NCI-H774 (cell line): ENCODE results near the gene CTF1.
"Not testable (repeated sequence)": the region's sequence is repeated elsewhere in the genome, so short reads cannot be mapped to it uniquely, and the experiment has no call there.

Experiments used
- DNase-seq: peaks from one replicate; lab custom pipeline; 2025; lab: John Stamatoyannopoulos, UW

The CTF1 gene, protein sequence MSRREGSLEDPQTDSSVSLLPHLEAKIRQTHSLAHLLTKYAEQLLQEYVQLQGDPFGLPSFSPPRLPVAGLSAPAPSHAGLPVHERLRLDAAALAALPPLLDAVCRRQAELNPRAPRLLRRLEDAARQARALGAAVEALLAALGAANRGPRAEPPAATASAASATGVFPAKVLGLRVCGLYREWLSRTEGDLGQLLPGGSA

GRCh38 chr16:30896261-30896888, at the start of gene CTF1:
Gene CTF1, plus strand, starts transcription at chr16:30896614. Its CDS starts 30 bp downstream, at chr16:30896644.
- peak; percentile 50 for DNase-seq

- DNase-seq = no peak
Observed at GRCh38 chr16:30846649-30847402, 49.6 kb upstream of the CTF1 start.

DNA sequence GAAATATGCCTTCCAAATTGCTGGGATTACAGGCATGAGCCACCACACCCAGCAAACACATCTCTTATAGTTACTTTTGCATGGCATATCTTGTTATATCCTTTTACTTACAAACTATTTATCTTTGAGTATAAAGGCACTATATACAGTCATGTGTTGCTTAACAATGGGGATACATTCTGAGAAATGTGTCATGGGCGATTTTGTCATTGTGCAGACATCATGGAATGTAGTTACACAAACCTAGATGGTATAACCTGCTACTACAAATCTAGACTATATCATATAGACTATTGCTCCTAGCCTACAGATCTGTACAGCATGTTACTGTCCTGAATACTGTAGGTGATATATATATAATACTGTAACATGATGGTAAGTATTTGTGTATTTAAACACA, 46.2 kb upstream of the CTF1 start:
- no peak for DNase-seq

DNA sequence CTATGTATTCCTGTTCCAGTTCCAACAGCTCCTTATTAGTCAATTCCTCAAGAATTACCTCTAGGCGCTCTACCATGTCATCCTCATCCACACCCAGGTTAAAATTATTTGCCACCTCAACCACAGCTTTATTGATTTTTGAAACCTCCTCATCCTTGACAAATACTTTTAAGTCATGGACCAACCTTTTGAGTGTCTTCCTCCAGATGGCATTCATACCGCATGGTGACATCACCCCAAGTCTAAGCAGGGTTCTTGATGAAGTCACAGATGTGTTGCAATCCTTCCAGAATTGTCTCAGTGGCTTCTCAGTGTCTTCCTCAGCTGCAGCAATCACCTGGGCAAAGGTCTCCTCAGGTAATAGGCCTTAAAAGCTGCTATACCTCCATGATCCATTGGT, 42.7 kb upstream of the CTF1 start:
- DNase-seq = no peak

DNA sequence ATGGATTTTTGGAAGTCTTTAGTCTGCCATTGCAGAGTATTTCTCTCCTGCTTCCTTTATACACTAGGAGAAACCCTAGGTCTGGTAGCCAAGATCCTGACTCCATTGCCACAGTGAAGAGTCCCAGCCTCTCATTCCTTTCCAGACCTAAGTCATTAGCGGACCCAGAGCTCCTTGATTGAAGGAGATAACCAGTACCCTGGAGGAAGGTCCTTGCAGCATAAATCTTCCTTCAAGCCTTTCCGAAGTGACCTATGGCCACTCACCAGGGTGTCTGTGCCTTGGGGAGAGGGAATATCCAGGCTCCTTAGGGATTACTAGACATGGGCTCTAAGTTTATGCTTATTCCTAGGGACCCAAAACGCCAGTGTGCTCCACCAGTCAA, 38.3 kb upstream of the CTF1 start:
- no peak for DNase-seq

- DNase-seq = no peak
Observed at GRCh38 chr16:30858829-30859423, 37.5 kb upstream of the CTF1 start.

GRCh38 chr16:30860729-30861128, 35.7 kb upstream of the CTF1 start:
- DNase-seq = not testable (repeated sequence)

- DNase-seq = not testable (repeated sequence)
Observed at GRCh38 chr16:30863178-30863577, 33.2 kb upstream of the CTF1 start.

DNA sequence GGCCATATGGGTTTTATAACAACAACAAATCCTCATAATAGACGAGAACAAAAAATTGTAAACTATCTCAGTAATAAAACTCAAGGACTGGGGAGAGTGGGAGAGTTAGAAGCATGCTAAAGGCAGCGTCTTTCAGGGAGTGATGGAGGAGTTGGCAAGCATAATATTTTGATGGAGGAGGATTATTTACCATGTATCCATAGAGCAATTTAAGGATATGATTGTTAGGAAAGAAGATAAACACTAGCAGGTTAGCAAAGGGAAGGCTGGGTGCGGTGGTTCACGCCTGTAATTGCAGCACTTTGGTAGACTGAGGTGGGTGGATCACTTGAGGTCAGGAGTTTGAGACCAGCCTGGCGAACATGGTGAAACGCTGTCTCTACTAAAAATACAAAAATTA, 30.4 kb upstream of the CTF1 start:
- no peak for DNase-seq

- DNase-seq = no peak
Observed at GRCh38 chr16:30867747-30868146, 28.7 kb upstream of the CTF1 start.

GRCh38 chr16:30870904-30871303, 25.5 kb upstream of the CTF1 start:
- DNase-seq = no peak

GRCh38 chr16:30874244-30874820, 22.1 kb upstream of the CTF1 start:
- no peak for DNase-seq

- DNase-seq = peak; percentile 92
Observed at GRCh38 chr16:30874821-30875717, 21.3 kb upstream of the CTF1 start.

DNA sequence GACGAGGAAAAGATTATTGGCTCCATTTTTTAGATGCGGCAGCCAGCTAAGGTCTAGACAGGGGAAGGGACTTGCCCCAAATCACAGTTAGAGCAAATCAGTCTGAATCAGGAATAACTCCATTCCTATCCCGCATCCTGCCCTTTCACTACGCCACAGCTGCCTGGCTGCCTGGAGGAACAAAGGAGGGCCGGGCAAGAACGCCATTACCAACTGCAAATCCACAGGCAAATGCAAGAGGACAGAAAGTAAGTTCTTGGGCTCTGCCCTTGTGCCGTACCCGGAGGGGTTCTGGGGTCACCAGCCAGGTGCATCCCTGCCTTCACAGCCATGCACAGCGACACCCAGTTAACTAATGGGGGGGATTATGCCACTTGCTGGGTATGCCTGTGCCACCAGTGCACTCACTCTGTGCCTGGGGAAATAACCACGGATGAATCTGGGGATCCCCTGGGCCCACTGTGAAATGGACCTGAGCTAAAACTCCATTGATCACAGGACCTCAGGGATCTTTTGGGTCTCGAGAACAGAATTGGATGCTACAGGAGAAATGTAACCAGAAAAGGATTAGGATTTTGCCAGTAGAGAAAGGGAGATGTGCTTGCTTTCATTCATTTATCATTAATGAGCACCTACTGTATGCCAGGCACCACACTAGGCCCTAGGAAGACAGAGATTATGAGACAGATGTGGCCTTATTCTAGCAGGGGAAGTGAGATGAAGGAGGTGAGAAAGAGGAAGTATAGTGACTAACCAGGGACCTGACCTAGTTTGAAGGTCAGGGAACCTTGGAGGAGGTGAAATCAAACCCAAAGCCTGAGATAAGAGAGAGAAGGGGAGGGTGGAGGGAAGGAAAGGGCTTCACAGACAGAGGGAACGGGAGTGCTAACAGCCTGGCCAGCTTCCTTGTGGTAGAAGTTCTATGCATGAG, 20.3 kb upstream of the CTF1 start:
- DNase-seq = no peak

DNA sequence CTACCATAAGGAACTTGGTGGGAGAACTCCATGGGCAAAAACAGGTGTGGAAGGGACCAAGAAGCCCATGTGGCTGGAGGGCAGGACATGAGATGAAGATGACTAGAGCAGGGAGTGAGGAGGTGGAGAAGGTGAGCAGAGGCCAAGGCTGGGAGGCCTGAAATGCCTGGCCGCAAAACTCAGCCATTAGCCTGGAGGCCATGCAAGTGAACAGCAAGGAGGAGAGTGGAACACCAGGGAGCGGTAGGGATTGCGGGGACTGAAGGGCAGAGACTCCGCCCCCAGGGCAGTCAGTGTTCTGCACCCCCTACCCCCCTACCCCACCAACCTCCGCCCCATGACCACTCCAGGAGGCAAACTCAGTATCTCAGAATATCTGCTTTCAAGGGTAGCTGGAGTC, 19.5 kb upstream of the CTF1 start:
- no peak for DNase-seq

GRCh38 chr16:30882429-30883310, 13.7 kb upstream of the CTF1 start:
- no peak for DNase-seq

GRCh38 chr16:30884760-30885159, 11.7 kb upstream of the CTF1 start:
- DNase-seq = no peak

GRCh38 chr16:30885196-30885595, 11.2 kb upstream of the CTF1 start:
- no peak for DNase-seq

DNA sequence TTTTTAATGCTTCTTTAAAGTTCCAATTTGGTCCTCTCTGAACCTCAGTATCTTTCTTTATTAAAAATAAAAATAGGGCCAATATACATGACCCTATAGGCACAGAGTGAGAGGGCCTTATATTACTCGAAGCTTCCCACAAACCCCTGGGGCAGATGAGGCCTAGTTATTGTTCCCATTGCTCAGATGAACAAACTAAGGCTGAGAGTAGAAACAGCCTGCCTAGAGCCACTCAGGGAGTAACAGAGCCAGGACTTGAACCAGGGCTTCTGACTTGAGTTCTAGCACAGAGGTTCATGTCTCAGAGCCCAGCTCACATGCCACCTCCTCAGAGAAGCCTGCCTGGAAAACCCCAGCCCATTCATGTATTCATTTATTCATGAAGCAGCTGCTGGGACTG, 10.3 kb upstream of the CTF1 start:
- no peak for DNase-seq
